ENCODE results near the gene DNLZ.

The DNLZ gene

DNA sequence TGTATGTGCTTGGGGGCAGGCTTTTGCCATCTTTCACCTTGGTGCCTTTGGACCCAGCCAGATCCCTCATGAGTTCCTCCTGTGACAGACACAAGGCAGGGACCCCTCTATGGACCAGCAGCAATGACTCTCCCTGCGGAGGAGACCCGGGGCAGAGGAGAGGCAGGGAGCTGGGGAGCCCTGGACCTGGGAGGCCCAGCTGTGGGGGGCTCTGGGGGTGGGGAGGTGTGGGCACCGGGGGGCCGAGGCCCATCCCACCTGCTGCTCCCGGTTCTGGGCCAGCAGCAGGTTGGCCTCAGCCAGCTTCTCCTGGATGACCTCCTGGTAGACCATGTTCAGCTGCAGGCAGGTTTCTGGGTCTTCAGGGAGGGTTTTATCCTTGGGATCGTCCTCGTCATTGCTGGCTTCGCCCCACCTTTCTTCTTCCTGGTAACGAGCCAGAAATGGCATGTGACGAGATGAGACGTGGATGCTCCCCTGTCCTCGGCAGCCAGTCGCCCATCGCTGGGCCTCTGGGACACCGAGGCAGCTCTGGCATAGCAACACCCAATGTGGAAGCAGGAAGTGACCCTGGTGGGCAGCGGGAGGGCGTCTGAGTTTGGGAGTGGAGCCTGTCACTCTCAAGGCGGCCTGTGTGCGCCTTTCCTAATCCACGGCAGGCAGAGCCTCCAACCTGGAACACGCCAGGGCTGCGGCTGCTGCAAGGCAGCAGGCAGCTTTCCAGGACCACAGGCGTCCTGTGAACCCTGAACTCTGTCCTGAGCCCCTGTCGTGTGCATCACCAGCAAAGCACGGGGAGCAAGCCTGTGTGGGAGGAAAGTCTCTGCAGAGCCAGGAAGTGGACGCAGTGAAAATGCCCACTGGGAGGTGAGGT is 32.0 kb upstream of the DNLZ start:
- DNase-seq: no peak

- DNase-seq: no peak
These were observed 31.4 kb upstream of the DNLZ start for GRCh38 chr9:136395020-136395340.

- no peak for DNase-seq
These were observed 30.9 kb upstream of the DNLZ start for GRCh38 chr9:136394312-136395019.

DNA sequence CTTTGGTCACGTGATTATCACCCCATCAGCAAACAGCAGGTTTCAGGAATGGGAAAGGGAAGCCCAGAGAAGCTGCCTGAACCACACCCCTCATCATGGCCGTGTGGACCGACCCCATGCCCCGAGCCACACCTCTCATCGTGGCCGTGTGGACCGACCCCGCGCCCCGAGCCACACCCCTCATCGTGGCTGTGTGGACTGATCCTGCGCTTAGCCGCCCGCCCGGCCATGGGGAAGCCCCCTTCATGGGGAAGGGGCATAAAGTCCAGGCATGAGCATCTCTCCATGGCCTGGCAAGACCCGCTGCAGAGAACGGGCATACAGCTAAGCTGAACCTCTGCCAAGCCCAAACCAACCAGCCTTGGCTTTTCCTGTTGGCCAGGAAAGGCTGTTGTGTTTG is 30.0 kb upstream of the DNLZ start:
- DNase-seq: no peak

DNA sequence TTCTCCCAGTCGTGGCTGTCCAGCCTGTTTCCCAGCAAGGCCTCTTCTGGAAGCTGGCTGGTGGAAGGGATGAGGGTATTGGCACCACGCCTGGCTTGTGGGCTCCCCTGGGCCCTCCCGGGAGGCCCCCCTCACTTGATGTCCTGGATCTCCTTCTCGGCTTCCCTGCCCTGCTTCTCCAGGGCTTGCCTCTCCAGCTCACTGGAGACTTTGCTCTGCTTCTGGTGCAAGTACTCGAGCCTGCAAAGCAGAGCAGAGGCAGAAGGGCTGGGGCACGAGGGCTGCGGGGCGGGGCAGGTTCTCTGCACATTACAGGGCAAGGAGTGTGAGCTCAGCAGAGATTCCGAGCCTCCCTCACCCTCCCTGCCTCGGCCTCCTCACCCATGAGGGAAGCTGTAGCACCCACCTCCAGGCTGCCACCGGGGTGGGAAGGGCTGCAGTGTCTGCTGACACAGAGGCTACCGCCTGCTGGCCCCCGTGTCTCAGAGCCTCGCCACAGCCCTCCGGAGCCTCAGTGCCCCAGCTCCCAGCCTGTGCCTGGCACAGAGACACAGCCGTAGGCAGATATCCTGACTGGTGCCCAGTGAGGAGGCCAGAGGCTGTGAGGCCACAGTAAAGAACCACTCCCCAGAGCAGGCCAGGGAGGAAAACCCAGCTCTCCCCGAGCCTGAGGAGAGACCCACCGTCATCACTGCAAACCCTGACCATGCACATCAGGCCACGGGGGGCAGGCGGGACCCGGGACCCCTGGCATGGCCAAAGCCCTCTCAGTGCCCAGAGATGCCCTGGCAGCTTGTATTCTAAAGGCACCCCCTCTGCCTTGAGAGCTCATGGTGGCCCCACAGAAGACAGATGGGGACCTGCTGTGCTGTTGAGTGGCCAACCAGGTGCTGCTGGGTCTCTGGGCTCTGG is 29.2 kb upstream of the DNLZ start:
- DNase-seq: no peak

DNA sequence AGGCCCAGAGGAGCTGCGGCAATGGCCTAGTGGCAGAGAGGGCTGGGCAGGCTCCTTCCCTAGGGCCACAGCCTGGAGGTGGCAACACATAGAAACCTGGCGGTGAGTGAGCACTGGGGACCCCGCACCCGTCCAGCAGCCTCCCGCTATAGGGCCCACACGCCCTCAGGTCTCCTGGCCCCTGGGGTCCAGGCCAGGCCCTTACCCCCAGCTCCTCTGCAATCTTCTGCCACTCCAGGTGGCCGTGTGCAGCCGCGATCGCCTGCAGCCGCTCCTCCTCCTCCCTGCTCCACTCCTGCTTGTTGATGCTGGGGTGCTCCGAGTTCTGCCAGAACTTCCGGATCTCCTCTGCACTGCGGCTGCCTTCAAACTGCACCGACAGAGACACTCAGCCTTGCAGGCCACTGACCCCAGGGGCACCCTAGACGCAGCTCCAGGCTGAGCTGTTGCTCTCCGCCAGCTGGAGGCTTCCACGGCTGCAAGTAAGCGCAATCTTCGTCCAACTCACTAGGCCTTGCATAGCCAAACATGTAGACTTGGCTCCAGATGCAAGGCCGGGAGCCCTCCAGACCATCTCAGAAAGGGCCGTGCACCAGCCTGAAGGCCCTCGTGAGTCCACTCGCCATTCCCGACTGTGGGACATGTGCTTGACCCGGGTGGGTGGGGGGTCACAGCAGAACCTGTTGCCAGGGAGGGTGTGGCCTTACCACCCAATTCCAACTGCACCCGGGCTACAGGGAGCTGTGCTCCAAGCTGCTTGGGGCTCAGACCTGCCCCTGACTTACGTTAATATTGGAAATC is 28.4 kb upstream of the DNLZ start:
- no peak for DNase-seq

GRCh38 chr9:136389396-136389795 is 25.9 kb upstream of the DNLZ start:
- DNase-seq: no peak

DNA sequence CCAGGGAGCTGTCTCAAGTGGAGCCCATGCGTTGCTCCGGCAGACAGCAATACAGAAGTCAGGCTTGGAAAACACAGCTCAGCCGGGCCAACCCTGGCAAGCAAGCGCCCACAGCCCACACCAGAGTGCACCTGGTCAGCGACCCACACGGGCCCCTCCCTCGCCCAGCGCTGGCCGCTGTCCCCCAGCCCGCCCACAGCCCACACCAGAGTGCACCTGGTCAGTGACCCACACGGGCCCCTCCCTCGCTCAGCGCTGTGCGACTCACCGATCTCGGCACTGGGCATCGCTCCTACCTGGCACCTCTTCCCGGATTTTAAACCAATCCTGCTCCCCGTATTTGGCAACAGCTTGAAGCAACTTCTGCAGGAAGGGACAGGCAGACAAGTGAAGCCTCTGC is 23.7 kb upstream of the DNLZ start:
- no peak for DNase-seq

GRCh38 chr9:136386018-136386417 is 22.5 kb upstream of the DNLZ start:
- no peak for DNase-seq

GRCh38 chr9:136385015-136385414 is 21.5 kb upstream of the DNLZ start:
- no peak for DNase-seq

DNA sequence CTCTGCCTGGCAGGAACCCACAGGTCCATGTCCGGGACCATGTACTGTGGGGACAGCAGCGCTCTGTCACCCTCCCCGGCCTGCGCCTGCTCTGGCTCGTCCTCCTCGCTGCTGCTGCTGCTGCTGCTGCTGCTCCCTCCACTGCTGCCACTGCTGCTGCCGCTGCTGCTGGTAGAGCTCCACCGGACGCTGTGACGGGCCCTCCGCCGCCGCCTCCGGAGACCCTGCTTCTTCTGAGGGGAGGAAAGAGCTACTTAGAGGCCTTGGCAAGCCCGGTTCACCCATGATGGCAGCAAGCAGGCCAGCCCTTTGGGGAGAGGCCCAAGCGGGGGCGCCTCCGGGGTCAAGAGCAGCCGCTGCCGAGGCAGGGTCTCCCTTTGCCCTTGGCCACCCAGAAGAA is 19.9 kb upstream of the DNLZ start:
- DNase-seq: no peak

- no peak for DNase-seq
These were observed 18.5 kb upstream of the DNLZ start for GRCh38 chr9:136381966-136382513.

- DNase-seq: no peak
These were observed 17.8 kb upstream of the DNLZ start for GRCh38 chr9:136381311-136381710.

DNA sequence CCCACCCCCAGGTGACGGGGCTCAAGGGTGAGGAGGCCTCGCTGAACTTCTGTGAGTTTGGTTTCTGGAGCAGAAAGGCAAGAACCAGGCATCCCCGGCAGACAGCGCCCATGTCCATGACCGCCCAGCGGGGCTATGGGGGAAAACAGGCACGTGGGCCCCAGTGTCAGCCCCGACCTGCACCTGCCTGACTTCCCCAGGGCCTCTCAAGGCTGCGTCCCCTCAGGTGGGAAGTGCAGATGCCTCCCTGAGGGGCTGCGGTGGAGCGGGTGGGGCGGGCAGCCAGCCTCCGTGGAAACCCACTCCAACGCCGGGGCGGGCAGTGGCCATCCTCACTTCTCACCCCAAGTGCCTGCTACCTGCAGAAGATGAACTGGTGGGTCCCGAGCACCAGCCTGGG is 16.8 kb upstream of the DNLZ start:
- no peak for DNase-seq

DNA sequence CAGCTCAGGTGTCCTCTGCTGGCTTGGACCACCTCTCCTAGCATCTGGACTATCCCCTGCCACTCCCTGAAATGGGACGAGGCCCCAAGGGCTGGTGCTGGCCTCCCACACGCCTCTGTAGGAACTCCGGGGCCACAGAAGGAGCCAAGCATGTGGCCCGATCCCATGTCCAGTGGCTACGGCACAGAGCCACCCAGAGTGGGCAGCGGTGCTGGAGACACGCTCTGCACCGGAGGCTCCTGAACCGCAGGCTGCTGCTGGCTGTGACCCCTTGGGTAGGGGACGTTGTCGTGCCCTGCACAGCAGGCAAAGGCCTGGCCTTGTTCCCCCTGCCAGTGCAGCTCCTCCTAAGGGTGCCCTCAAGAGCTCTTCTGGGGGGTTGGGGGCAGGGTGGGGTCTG is 16.3 kb upstream of the DNLZ start:
- no peak for DNase-seq

GRCh38 chr9:136379401-136379800 is 15.9 kb upstream of the DNLZ start:
- DNase-seq: no peak

DNA sequence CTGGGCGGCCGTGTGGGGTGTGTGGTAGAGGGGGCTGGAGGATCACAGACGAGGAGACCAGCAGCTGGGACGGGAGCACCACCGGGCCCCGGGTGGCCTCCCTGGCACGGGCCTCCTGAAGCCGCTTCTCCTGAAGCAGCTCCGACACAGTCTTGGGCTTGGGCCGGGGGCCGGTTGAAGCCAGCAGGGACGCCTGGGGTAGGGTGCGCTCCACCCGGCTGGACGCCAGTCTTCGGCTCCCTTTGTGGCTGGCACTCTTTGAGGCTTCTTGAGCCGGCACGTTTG is 15.4 kb upstream of the DNLZ start:
- DNase-seq: no peak

GRCh38 chr9:136378170-136379002 is 14.8 kb upstream of the DNLZ start:
- DNase-seq: no peak

DNA sequence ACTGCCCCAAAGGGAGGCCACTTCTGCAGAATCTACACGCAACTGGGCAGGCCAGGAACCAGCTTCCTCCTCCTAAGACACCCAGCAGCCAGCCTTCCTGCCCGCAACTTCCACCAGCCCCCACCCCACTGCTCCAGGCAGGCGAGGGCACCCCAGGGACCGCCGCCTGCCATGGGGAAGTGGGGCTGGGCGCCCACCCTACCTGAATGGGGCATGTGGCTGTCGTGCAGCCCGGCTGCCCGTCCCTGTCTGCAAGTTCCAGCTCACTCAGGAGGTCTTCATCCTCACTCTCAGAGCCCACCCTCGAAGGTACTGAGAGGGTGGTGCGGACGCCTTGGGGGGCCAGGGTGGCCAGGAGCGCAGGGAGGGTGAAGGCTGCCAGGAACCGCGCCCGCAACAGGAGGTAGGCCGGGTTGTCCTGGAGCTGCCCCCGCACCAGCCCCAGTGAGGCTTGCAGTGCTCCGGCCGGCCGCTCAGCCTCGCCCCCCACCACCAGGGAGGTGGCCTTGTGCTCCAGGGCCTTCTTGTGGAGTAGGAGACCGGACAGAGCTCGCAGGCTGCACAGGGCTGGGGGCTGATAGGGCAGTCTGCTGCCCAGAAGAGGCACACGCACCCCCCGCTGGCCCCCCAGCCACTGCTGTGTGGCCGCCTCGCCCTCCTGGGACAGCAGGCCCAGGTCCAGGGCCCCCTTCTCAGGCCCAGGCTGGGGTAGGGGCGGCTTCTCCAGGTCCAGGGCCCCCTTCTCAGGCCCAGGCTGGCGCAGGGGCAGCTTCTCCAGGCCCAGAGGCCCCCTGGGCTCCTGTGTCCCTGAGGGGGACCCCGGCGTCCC is 14.0 kb upstream of the DNLZ start:
- DNase-seq: no peak

DNA sequence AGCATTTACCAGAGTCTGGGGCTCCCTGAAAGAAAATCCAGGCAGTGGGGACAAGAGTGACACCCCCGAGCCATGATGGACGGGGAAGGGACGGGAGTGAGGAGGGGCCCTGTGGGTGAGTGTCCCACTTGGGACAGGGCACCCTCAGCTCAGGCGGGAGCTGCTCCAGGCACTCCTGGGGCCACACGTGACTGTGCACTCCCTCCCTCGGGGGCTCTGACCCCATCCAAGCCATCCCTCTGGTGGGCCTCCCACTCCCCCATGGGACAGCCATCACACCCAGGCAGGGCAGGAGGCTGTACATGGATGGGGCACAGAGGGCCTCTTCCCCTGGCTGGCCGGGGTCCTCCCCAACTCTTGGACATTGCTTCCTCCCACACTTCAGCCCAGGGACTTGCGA is 12.9 kb upstream of the DNLZ start:
- no peak for DNase-seq

DNA sequence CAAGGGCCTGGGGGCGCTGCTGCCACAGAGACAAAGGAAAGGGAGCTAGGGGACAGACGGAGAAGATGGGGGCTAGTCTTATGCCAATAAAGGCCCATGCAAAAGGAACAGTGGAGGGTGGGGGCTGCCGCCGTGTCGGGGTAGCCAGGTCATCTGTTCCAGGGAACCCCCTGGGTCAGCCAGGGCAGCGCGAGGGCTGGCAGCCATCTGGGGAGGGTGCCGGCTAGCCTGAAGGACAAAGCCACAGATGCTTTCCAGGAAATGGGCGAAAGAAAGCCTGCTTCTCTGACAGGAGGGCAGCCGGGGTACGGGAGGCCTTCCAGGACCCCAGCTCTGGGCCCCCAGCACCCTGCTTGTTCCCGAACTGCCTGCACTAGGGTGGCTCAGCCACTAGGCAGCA is 11.6 kb upstream of the DNLZ start:
- DNase-seq: no peak
